22Rv1 (cell line): ENCODE results near the gene BACH2.
"Not testable (repeated sequence)": the region's sequence is repeated elsewhere in the genome, so short reads cannot be mapped to it uniquely, and the experiment has no call there.

Experiments
- H3K27ac ChIP-seq: fragments of 450-650 bp; 2 replicates; pipeline ENCODE4 v1.5.1; 2017
- ZFX ChIP-seq: fragments of 450-650 bp; IDR thresholded peaks from 2 replicates; pipeline ENCODE4 v1.6.1; 2017; ENCODE audit warnings: antibody characterized with exemption, borderline replicate concordance
- TF ChIP-seq, protein P1 (sequence below): fragments of 450-650 bp; IDR thresholded peaks from 2 replicates; pipeline ENCODE4 v1.5.1; 2017; ENCODE audit warnings: mild to moderate bottlenecking

BACH2 gene

DNA sequence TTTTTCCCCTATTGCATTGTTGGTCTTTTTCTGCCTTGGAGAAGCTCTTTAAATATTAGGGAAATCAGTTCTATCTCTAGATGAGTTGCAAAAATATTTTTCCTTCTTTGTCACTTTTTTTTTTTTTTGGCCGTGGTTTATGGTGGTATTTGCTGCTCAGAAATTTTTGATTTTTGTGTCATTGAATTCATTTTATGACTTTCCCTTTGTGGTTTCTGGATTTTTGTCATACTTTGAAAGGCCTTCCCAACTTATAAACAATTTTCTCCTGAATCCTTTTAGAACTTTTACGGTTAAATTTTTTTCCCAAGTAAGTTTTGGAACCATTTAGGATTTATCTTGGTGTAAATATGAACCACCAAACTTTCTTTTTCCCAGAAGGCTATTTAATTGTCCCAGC lies 256.7 kb downstream of the BACH2 start:
- TF ChIP-seq, protein P1, sequence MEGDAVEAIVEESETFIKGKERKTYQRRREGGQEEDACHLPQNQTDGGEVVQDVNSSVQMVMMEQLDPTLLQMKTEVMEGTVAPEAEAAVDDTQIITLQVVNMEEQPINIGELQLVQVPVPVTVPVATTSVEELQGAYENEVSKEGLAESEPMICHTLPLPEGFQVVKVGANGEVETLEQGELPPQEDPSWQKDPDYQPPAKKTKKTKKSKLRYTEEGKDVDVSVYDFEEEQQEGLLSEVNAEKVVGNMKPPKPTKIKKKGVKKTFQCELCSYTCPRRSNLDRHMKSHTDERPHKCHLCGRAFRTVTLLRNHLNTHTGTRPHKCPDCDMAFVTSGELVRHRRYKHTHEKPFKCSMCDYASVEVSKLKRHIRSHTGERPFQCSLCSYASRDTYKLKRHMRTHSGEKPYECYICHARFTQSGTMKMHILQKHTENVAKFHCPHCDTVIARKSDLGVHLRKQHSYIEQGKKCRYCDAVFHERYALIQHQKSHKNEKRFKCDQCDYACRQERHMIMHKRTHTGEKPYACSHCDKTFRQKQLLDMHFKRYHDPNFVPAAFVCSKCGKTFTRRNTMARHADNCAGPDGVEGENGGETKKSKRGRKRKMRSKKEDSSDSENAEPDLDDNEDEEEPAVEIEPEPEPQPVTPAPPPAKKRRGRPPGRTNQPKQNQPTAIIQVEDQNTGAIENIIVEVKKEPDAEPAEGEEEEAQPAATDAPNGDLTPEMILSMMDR: no peak
- TF ChIP-seq ZFX: no peak
- no peak overlapping the region for H3K27ac ChIP-seq

DNA sequence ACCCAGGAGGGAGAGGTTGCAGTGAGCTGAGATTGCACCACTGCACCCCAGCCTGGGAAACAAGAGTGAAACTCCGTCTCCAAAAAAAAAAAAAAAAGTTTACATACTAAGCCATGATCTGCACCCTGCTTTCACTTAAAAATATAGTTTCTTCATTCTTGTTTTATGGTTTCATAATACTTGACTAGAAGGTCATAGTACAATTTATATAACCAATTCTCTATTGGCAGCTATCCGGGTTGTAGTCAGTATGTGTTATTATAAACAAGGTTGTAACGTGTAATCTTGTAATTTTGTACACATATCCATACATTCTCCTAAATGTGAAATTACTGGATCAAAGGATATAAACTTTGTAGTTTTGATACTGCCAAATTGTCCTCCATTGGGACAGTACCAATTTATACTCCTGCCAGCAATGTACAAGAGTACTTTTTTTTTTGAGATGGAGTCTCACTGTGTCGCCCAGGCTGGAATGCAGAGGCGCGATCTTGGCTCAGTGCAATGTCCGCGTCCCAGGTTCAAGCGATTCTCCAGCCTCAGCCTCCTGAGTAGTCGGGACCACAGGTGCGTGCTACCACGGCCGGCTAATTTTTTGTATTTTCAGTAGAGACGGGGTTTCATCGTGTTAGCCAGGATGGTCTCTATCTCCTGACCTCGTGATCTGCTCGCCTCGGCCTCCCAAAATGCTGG lies 257.5 kb downstream of the BACH2 start:
- no peak for TF ChIP-seq ZFX
- TF ChIP-seq, protein P1: no peak
- no peak overlapping the region for H3K27ac ChIP-seq

DNA sequence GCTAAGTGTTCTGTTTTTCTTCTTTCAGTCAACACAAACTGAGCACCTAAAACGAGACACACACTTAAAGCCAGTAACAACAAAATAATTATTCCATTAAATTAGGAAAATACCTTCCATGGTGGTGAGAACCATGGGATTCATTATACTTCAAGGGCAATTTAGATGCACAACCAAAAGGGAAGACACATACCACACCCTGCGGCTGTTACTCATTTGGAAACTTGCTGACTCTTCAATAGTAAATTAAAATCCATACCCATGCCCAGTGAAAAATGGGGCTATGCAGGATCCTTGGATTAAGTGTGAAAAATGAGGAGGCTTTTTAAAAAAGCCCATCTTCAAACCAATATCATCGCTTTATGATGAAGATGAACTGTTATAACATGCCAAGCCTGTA lies 259.7 kb downstream of the BACH2 start:
- no peak overlapping the region for H3K27ac ChIP-seq
- no peak for TF ChIP-seq ZFX
- TF ChIP-seq, protein P1: no peak

DNA sequence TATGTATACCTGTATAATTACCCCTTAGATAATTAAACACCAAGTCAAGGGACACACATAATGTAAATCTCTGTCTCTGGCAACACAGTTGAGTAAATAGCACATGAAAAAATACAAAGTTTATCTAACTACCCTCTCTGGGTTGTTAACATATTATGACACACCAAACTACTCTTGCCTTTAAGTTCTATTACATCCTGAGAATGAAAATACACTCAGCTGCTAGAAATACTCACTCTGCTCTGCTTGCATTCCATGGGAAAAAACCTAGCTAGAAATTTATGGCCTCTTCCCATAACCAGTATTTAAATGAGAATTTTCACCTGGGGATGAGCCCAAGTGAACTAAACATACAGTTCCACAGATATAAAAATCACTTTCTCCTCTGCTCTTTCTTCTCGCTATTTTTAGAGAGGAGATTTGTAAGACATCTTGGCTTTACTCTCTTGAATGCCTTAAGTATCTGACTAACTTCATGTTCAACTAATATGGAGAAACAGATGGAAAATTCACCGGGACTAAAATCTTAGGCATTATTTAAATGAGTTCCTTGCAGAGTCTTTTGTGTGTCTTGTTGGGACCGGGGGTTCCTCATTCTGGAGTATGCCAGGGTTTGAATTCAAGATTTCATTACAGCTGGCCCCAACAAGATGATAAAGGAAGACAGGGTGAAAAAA lies 261.5 kb downstream of the BACH2 start:
- TF ChIP-seq, protein P1: no peak
- no peak for TF ChIP-seq ZFX
- no peak overlapping the region for H3K27ac ChIP-seq

DNA sequence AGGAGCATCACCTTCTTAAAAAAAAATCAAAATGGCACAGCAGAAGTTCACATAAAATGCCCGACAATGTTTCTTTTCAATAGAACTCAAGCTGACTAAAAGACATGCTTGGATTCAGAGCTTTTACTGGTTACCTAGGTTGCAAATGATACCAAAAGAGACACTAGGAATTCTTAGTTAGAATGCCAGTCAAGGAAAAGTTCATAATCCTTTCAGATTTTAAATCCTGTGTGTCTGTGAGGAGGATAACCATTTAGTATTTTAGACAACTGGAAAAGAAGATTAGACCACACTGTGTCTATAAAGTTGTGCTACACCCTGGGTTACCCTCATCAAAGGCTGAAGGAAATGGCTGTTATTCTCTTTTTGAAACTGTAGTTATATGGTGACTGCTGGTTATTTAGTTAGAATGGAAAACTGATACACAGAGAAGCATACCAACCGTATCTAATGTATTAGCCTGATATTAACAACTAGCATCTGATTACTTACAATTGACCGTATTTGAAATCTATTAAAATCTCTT lies 262.8 kb downstream of the BACH2 start:
- TF ChIP-seq, protein P1: no peak
- TF ChIP-seq ZFX: no peak
- H3K27ac ChIP-seq: no peak overlapping the region

DNA sequence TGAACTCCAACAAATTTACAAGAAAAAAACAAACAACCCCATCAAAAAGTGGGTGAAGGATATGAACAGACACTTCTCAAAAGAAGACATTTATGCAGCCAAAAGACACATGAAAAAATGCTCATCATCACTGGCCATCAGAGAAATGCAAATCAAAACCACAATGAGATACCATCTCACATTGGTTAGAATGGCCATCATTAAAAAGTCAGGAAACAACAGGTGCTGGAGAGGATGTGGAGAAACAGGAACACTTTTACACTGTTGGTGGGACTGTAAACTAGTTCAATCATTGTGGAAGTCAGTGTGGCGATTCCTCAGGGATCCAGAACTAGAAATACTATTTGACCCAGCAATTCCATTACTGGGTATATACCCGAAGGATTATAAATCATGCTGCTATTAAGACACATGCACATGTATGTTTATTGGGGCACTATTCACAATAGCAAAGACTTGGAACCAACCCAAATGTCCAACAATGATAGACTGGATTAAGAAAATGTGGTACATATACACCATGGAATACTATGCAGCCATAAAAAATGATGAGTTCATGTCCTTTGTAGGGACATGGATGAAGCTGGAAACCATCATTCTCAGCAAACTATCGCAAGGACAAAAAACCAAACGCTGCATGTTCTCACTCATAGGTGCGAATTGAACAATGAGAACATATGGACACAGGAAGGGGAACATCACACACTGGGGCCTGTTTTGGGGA lies 264.0 kb downstream of the BACH2 start:
- not testable (repeated sequence) for H3K27ac ChIP-seq

DNA sequence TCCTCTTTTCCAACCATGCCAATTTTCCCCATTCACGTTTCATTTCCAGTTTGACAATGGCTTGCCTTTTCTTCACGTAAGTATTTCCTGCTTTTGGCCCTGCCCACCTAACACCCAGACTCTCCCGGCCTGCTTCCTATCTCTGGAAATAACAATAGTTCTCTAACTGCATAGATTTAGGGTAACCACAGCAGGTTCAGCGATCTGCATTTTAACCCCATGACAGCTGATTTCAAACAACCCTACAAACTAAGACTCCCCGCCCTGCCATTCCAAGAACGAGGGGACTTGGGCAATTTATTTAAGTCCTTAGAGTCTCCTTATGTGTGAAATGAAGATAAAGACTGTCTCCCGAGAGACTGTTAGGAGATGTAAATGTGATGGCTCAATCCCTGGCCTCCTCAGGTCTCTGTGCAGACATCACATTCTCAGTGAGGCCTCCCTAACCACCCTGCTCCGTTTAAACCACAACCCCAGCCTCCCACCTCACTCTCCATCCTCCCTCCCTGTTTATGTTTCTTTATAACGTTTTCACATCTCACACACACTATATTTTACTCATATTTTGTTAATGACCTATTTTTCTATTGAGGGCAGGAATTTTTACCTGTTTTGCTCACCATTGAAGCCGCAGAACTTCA lies 267.5 kb downstream of the BACH2 start:
- TF ChIP-seq ZFX: no peak
- TF ChIP-seq, protein P1: no peak
- no peak overlapping the region for H3K27ac ChIP-seq
